ENCODE data around the gene ROBO1.
"Not testable (repeated sequence)": the region's sequence is repeated elsewhere in the genome, so short reads cannot be mapped to it uniquely, and the experiment has no call there.

Gene ROBO1

DNA sequence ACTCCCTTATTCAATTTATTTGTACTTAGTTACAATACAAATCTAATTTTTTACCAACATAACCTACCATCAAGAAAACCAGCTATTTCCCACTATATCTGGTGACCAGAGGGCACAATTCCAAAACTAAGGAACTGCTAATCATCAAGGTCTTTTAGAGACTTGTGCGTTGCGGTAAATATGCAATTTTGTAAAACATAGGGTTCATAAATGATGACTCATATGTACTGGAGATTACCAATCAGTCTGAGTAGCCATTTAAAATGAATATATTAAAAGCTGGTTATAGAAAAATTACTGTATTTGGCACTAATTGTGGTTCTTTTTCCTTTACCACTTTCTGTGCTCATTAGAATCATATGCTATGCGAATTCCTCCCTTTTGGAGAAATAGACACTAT lies 859.6 kb downstream of the ROBO1 start:
- DNase-seq (ENCODE audit: low read depth), result no peak

DNA sequence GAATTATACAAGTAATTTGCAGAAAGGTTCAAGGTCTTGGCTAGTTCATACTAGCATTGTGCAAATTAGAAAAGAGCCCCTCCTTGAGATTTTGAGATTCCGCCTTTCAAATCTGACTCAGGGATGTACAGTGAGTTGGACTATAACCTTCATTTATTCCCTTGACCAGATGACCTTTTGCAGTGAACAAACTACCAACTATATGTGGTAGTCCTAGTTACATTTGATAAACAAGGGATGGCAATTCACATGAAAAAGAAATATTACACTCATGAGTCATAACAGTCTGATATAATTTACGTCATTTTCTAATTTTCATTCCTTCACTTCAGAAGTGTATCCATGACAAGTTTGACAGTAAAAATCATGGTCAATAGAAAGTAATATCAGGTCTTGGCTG lies 860.4 kb downstream of the ROBO1 start:
- DNase-seq (ENCODE audit: low read depth), result no peak

- no peak for DNase-seq (ENCODE audit: low read depth)
These were observed 860.9 kb downstream of the ROBO1 start for GRCh38 chr3:78906930-78907329.

DNA sequence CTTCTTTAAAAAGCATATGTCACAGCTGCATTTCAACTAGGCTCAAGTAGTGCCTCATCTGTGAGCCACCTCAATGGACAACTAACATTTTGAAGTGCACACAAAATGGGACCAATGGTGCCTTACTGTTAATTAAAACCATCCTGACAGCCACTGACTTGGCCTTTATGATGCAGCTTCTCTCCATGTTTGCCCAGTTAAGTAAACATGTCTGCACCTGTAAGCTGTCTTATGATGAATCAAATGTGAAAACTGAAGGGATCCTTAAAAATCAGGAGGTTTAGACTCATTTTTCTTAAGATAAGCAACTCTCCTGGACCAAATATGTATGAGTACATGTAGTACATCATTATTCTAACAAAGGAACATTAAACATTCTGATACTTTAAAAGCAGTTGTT lies 861.6 kb downstream of the ROBO1 start:
- DNase-seq (ENCODE audit: low read depth), result no peak

GRCh38 chr3:78905700-78906099 lies 862.1 kb downstream of the ROBO1 start:
- DNase-seq (ENCODE audit: low read depth), result no peak

GRCh38 chr3:78901544-78901943 lies 866.3 kb downstream of the ROBO1 start:
- no peak for DNase-seq (ENCODE audit: low read depth)

- no peak for DNase-seq (ENCODE audit: low read depth)
These were observed 866.9 kb downstream of the ROBO1 start for GRCh38 chr3:78900880-78901279.

DNA sequence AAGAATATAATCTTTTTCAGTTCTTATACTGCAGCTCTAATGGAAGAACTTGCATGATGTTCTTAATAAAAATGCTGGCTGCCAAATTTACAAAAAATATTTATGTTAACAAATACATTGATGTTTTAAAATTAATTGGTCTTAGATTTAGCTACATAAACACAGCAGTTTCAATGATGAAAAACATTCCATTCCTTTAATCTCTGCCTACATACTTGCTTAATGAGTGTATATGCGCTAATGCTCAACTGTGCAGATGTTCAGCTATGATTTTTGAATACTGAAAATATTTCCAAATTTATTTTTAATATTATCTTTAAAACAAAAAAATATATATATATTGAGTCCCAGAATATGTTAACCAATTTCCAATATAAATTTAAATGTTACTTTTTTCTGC lies 867.4 kb downstream of the ROBO1 start:
- no peak for DNase-seq (ENCODE audit: low read depth)

DNA sequence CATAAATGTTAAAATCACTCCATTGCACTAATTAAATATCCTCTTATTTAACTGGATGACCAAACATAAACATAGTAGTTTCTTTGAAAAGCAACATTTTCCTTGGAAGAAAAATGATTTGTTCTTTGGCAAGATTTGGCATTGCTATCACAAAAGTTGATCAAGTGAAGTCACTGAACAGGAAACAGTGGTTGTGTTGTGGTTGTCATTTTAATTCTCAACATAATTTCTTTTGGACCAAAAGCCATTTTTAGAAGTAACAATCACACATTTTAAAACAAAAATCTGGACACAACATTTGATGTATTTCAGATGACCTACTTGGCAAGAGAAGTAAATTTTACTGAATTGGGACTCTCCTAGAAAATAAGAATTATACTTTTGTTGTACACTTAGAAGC lies 872.3 kb downstream of the ROBO1 start:
- DNase-seq (ENCODE audit: low read depth), result no peak

DNA sequence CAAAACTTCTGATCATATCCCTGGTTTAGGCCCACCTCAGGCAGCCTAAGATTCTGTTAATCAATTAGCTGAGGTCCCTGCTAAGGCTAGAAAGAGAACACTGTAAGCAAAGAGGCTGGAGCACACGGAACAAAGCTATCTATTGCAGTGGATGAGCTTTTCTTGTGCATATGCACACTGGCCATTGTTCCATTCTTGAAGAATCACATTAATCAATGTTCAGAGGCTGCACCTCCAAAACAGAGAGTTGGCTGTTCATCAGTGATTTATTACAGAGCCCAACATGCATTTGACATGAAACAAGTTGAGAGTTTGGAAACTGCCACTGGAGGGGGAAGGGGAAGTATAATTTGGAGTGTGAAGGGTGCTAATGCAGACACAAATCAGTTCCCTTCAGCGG lies 873.0 kb downstream of the ROBO1 start:
- DNase-seq (ENCODE audit: low read depth), result no peak

DNA sequence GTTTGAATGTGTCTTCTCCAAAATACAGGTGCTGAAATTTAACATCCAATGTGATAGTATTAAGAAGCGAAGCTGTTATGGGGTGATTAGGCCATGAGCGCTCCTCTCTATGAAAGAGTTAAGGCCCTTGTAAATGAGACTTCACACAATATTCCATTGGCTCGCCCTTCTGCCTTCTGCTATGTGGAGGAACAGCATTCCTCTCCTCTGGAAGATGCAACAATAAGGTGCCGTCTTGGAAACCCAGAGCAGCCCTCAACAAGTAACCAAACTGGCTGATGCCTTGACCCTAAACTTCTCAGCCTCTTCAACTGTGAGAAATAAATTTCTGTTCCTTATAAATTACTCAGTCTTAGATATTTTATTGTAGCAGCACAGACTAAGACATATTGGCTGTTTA lies 874.6 kb downstream of the ROBO1 start:
- DNase-seq (ENCODE audit: low read depth), result no peak

DNA sequence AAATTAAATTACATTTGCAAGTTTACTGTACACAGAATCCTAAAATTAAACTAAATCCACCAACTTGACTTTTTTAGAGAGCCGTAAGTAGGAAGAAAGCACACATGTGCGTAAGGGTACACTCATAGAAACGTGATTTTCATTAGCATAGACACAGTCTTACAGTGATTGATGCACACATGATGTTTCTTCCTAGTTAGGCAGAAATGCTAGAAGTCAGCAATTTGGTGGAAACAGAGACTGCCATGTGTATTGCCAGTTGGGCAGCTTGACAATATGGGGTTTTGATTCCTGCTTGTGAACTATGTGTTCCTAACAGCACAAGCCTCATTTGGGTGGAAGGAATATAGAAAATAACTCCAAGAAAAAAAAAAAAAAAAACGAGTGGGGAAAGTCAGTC lies 878.5 kb downstream of the ROBO1 start:
- DNase-seq (ENCODE audit: low read depth), result no peak

DNA sequence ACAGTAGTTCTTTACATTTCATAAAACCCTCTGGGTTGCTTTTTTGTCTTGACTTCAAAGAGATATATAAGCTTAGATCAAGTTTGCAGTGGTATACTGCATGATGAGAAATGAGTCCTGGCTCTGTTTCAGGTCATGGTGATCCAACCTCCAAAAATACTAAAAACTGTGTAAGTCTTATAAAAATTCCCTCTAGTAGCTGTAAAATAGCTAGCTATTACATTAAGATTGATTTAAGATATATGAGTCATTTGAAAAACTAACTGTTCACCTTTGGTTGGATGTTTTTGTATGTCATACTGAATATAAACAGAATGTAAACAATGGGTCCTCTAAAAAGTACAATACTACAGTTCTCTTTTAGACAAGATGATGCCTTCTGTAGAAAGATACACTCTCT lies 879.2 kb downstream of the ROBO1 start:
- DNase-seq (ENCODE audit: low read depth), result no peak

DNA sequence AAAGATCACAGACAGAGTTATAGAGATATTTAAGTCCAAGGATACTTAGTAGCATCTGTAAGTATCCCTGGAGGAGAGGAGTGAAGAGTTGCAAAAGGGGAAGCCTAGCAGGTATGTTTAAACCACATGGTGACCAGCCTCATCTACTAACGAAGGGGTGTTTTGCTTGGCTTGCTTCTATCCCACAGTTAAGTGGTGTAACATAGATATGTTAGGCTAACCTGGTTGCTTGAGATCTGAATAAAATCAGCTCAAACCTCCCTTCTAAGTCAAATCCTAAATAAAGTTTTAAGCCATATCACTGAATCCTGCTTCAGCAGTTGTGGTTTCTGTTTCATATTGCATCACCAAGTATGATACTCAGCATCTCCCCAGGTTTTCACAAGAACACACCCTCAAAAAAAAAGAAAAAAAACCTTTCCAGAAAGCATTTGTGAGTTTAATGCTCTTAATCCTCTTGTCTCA lies 880.2 kb downstream of the ROBO1 start:
- no peak for DNase-seq (ENCODE audit: low read depth)

DNA sequence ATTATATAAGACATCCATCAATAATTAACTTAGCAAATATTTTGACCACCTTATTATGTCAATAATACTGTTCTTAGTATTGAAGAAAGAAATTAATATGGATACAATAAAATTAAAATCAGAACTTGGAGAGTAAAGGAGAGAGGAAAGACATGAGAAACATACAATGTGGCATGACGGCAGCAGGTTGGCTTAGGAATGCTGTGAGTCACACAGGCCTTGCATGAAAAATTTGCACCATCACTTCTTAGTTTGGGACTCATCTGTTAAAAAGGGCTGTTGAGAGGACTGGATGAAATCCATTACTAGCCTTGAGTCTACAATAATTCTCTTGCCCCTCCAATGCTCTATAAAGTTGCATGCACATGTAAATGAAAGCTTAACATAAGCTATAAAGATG lies 880.8 kb downstream of the ROBO1 start:
- no peak for DNase-seq (ENCODE audit: low read depth)

GRCh38 chr3:78884567-78884966 lies 883.2 kb downstream of the ROBO1 start:
- not testable (repeated sequence) for DNase-seq (ENCODE audit: low read depth)

GRCh38 chr3:78882251-78882650 lies 885.5 kb downstream of the ROBO1 start:
- no peak for DNase-seq (ENCODE audit: low read depth)

DNA sequence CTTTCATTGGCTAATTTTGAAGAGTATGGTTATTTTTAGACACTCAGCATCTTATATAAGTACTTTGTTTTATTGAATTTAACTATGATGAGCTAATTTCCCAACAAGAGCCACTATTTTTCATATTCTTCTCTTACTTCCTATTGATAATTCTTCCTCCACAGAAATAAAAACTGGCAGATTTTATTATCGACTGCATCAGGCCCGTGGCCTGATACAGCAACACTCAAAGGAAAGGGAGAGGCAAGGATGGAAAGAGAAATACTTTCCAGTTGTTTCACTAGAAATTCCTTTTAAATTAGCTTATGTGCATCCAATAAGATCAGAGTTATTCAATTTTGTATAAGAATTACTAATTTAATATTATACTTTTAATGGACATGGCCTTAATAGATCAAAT lies 886.3 kb downstream of the ROBO1 start:
- DNase-seq (ENCODE audit: low read depth), result no peak

- no peak for DNase-seq (ENCODE audit: low read depth)
These were observed 887.0 kb downstream of the ROBO1 start for GRCh38 chr3:78880603-78881461.

GRCh38 chr3:78879295-78879860 lies 888.4 kb downstream of the ROBO1 start:
- DNase-seq (ENCODE audit: low read depth), result no peak

GRCh38 chr3:78878789-78879188 lies 889.0 kb downstream of the ROBO1 start:
- no peak for DNase-seq (ENCODE audit: low read depth)

DNA sequence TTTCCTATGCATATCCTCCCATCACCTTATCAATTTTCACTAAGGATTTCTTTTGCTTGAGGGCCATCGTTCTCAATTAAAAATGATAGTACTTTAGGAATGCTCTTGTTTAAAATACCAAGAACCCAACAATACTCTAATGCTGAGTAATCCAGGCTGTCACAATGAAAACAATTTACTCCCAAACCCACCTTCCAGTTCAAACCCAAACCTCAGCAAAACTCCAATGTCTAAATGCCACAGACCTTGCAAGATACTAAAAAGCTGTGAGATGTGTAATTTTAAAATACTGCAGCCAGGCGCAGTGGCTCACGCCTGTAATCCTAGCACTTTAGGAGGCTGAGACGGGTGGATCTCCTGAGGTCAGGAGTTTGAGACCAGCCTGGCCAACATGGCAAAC lies 889.8 kb downstream of the ROBO1 start:
- no peak for DNase-seq (ENCODE audit: low read depth)

DNA sequence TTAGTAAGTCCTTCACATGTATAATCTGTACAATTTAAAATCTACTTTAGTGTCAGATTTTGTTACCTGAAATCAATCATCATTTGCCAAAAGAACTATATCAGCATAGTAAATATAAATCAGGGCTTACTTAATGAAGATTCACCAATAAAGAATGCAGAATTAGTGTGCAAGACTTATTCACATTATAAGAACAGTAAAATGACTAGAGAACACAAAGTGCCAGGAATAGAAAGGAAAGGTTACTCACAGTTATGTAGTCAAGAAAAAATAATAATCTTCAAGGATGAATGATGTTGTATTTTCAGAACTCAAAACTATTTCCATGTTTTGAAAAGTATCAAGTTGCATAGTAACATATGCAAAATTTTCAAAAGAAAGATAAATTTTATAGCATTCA lies 891.9 kb downstream of the ROBO1 start:
- no peak for DNase-seq (ENCODE audit: low read depth)

- DNase-seq (ENCODE audit: low read depth), result no peak
These were observed 892.4 kb downstream of the ROBO1 start for GRCh38 chr3:78875436-78875835.
